Hematopoietic multipotent progenitor cell treated with erythropoietin and hydrocortisone succinate and interleukin-3 and kit ligand, for 6 days (in vitro differentiated cells): ENCODE measurements around the gene LOXHD1.
A peak's percentile ranks its signal among the peaks of the same experiment; 100 is the strongest.

Source experiments
- DNase-seq: peaks from one replicate; pipeline ENCODE4 v3.0.0-alpha.2; 2015

LOXHD1 gene

DNA sequence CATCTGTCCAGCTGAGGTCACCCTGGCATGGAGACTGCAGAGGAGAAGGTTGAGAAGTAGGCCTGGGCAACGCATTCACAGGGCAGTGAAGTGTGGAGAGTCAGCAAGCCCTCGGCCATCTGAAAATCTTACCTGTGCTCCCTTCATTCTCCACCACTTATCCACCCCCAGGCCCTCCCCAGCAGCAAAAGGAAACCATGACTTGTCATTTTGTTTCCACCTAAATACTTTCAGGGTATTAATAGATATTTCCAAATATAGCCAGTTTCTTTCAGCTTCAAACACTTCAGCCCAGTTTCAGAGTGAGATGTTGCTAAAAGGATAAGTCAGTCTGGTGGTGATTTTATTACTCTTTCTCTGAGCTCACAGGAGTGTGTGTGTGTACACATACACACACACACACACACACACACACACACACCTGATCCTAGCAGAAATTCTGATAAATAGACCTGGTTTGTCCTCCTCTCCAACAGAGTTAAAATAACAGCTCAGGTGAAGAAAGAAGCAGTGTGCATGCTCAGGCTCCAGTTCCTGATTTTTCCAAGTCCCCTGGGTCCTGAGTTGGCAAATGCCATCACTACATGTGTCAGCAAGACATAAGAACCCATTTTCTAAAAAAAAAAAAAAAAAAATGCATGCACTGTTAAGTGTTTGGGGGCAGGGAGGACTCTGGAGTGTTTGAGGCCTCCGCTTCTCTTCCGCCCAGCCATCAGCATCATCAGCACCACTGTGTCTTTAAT lies 82.8 kb downstream of the LOXHD1 start:
- DNase-seq = no peak

DNA sequence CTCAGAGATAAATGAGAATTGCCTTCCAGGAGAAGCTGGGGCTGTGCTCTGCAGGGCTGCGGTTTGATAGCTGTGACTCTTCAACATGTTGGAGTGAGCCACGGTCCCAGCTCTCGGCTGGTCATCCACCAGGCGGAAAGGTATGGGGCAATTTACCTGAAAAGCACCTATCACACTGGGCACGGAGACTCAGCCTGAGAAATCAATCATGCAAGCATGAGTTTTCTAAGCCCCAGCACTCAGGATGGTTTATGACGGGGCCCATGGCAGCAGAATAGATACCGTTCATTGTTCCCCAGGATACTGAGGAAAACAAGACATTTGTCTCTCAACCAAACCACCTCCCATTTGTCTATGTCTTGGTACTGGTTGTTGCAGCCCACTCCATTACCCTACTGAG lies 83.9 kb downstream of the LOXHD1 start:
- DNase-seq = no peak

GRCh38 chr18:46571756-46572155 lies 85.3 kb downstream of the LOXHD1 start:
- DNase-seq = no peak

DNA sequence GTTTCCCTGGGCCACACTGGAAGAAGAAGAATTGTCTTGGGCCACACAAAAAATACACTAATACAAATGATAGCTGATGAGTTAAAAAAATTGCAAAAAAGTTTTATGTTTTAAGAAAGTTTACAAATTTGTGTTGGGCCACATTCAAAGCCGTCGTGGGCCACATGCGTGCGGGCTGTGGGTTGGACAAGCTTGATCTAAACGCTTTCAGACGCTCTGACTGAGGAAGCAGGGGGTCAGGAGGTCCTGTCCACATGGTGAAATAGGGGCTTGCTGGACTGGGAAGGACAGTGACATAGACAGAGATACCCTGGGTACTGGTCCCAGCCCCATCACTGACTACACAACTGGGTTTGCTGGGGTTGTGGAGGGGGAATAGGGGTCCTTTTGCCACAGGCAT lies 86.4 kb downstream of the LOXHD1 start:
- DNase-seq = no peak

DNA sequence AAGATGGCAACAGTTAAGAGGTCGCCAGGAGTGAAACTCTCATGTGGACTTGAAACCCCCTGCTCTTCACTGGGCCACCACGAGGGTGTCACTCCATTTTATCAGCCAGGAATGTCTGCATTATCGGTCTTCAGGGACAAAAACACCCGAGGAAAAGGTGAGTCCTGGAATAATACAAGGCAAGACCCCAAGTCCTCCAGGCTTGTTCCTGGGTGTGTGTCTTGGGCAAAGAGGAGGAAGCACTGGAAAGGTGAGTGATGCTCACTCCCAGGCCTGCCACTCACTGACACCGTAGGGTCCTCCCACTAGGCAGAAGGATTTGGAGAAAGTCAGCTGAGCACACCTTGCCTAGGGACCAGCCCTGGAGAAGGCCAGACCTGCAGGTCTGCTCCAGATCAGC lies 86.9 kb downstream of the LOXHD1 start:
- no peak for DNase-seq

GRCh38 chr18:46569211-46569610 lies 87.8 kb downstream of the LOXHD1 start:
- no peak for DNase-seq

GRCh38 chr18:46567196-46567595 lies 89.8 kb downstream of the LOXHD1 start:
- no peak for DNase-seq

DNA sequence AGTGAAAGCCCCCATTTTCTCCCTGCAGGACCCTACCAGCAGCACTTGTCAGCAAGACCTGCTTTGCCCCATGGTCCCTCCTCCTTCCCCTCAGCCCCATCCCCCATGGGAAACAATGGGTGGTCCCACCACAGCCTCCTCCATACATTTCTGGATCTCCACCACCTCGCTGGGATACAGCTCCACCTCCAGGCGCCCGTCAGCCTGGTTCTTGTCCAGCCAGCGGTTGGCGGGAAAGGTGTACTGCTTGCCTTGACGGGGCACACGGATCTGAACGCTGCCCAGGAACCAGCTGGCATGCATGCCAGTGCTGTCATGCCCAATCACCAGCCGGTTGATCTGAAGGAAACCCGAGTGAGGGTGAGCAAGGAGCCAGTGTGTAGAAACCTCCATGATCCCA lies 90.9 kb downstream of the LOXHD1 start:
- no peak for DNase-seq

- DNase-seq = no peak
Measured at GRCh38 chr18:46565256-46565655, 91.8 kb downstream of the LOXHD1 start.

DNA sequence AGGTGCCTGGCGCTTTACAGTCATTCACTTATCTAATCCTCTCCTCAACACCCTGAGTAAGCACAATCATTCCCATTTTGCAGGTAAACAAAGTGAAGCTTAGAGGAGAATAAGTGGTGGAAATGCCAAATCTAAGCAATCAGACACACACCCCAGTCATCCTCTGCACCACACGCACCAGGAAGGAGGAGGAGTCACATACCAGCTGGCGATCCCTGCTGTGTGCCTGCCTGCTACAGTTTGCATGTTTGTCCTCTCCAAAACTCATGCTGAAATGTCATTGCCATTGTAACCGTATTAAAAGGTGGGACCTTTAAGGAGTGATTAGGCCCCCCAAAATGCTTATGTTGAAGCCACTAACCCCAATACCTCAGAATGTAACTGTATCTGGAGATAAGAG lies 93.7 kb downstream of the LOXHD1 start:
- DNase-seq = no peak

DNA sequence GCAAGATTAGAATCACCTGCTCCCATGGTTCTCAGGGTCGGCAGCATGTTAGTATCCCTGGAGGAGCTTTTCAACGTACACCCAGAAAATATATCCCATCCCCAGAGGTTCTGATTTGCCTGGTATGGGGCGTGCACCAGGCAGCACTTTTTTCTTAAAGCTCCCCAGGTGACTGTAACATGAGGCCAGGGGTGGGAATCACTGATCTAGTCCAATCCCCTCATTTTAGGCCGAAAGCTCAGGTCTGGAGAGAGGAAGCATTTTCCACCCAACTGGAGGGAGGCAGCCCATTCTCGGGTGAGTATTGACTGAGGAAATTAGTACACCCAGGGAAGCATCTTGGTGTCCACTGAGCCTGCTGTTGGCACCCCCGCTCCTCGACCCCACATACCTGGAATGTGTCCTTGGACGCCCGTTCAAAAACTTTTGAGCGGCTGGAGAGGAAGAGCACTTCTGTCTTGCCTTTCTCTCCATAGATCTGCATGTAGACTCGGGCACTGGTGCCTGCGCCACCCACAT lies 94.3 kb downstream of the LOXHD1 start:
- no peak for DNase-seq

GRCh38 chr18:46560671-46561045 lies 96.4 kb downstream of the LOXHD1 start:
- no peak for DNase-seq

DNA sequence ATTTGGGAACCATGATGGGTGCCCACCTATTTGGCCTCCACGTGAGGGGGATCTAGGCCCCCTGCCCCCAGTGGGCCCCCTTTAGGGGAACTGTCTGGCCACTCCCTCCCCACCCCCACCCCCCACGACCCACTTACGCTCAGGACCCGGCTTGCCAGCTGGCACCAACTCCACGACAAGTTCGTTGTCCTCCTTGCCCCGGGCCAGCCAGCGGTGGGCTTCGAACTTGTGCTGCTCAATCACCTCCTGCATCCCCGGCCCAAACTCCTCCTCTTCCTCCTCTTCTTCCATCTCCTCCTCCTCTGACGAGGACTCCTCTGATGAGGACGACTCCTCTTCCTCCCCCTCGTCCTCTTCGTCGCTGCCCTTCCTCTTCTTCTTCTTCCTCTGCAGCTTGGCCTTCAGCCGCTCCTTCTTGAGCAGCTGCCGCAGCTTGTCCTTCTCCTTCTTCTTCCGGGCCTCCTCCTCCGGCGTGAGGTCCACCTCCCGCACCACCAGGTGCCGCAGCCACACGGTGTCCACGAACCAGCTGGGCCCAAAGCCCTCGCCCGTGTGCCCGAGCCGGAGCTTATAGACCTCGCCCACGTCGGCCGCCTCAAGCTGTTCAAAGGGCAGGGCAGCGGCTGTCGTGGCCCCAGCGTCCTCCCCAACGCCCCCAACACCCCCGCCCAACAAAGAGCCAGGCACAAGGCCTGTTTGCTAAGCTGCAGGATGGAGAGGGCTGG lies 96.9 kb downstream of the LOXHD1 start:
- DNase-seq = no peak

DNA sequence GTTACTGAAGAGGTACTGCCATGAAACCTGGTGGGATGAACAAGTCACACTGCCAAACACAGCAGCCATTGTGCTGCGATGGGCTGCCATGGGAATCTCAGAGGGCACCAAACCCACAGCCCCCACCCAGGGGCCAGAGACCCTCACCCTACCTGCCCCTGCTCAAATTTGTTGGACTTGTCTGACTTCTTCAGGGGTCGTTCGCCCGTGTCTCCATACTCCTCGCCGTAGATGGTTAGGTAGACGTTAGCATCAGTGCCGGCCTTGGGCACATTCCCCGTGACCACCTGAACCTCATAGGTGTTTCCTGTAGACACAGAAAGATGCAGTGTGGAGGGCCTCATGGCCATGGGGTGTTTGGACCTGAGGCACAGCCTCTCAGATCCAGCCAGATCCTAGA lies 97.7 kb downstream of the LOXHD1 start:
- no peak for DNase-seq

GRCh38 chr18:46556590-46557206 lies 100.3 kb downstream of the LOXHD1 start:
- DNase-seq = no peak

DNA sequence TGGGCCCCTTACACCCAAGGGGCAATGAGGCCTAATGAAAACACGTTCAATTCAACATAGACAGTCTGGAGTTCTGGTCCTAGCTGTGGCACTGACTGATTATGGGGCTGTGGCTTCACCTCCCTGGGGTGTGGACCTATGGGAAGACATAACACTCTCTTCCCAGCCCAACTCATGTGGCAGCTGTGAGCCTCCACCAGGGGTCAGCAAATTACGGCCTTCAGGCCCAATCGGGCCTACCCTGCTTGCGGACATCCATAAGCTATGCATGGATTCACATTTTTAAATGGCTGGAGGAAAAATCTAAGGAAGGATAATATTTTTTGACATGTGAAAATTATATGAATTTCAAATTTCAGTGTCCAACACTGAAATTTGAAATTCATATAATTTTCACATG lies 101.3 kb downstream of the LOXHD1 start:
- DNase-seq = peak; percentile 69

DNA sequence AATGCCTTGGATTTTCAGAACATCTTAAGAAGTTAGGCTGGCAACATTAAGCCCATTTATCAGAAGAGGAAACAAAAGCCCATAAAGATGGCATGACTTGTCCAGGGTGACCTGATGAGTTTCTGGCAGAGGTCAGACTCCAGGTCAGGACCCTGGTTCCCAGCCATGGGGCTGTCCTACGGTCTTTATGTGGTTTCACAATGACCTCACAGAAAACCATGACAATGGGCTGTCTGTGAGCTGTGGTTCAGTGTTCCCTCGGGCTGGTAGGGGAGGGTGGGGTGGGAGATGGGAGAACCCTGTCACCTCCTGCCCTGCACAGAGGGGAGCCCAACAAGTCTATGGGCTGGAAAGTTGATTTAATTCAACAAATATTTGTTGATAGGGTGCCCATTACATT lies 101.8 kb downstream of the LOXHD1 start:
- DNase-seq = no peak

DNA sequence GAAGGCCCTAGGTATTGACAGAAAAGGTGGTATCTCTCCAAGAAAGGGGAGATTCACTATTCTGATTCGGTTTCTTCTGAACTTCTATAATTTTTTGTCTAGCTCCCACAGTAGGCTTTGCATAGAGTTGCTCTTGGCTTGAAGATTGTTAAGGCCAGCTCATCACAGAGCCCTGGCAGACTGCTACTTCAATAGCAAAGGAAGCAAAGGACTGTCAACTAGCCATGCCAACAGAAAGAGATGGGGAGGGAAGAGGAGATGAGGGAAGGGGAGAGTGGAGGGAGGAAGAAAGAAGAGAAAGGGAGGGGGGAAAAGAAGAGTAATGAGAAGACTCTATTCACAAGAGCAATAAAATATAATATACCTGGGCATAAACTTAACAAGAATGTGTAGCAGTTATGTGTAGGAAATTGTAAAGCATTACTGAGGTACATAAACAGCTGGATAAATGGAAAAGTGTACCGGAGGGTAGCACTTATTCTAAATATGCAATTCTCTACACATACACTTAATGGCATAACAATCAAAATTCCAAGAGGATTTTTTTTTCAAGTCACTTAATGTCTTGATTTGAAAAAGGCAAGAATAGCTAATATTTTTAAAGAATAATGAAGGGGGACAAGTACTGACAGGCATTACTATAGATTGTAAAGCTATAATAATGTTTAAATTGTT lies 102.5 kb downstream of the LOXHD1 start:
- DNase-seq = no peak

GRCh38 chr18:46550609-46551008 lies 106.4 kb downstream of the LOXHD1 start:
- DNase-seq = no peak

DNA sequence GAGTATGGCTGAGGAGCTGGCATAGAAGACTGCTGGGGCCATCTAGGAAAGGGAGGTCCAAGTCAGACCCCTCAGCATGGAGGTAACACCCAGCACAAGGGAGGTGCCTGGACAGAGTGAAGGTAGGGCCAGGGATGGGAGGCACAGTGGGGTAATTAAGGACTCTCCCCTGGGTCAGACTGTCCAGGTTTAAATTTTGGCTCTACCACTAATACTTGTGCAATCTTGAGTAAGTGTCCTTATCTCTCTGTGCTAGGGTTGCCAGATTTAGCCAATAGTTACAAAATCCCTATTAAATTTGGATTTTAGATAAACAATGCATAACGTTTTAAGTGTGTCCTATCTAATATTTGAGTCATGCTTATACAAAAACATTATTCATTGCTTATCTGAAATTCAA lies 109.5 kb downstream of the LOXHD1 start:
- DNase-seq = no peak

DNA sequence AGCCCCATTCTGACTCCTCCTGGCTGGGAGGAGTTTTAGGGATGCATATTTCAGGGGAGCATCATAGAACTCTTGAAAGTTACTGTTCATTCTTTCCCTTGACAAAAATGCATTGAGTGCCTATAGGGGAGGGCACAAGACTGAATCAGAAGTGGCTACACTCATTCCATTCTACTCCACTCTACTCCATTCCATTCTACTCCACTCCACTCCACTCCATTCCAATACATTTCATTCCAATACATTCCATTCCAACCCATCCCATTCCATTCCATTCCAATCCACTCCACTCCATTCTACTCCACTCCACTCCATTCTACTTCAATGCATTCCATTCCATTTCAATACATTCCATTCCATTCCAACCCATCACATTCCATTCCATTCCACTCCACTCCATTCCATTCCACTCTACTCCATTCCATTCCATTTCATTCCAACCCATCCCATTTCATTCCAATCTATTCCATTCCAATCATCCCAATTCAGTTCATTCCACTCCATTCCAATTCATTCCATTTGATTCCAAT lies 110.8 kb downstream of the LOXHD1 start:
- DNase-seq = no peak

GRCh38 chr18:46542545-46542944 lies 114.5 kb downstream of the LOXHD1 start:
- peak; percentile 28 for DNase-seq

DNA sequence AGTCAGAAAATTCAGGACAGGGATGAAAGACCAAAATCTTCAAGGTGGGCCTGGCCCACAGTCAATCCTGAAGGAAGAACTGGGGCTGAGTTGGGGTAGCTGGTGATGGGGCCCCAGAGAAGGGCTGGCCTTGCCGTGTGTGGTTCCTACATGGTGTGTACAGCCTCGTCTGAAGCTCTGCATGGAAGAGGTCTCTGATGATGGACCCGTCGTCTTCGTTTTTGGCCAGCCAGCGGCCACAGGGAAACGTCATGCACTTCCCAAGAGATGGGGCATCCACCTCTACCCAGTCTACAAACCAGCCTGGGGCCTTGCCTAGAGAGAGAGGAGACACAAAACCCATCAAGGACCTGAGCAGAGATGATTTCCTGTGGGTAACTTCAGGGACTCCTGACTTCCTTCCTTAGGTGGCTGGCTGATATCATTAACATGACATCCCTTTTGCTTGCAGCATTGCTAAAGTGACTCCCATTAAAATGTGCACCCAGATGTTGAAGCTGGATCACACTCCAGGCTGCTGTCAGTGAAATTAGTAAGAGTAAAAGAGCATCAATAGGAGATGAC lies 115.3 kb downstream of the LOXHD1 start:
- no peak for DNase-seq
